Common myeloid progenitor, CD34-positive (primary cell): ENCODE data around the gene COL27A1.

Source experiments
- CTCF ChIA-PET: fragments of 350-600 bp; sonication (Branson Sonifier 250); formaldehyde crosslinking; loops from one replicate; lab custom pipeline; 2021; ENCODE audit warnings: antibody characterized with exemption; lab: Charles Lee
- POLR2A ChIA-PET: fragments of 350-600 bp; sonication (Branson Sonifier 250); formaldehyde crosslinking; loops from one replicate; lab custom pipeline; 2021; ENCODE audit warnings: antibody characterized with exemption; lab: Charles Lee
- DNase-seq, 3 donors: peaks; one replicate each; pipeline versions ENCODE4 v3.0.0 to v3.0.0-alpha.2; 2013
- H3K27ac ChIP-seq, 2 experiments: 1 replicate in 1 of 2; 2 replicates in 1 of 2; pipeline ENCODE4 v1.7.0; 2013; ENCODE audit warnings: inconsistent platforms in 2 of 2, low read length in 2 of 2, mild to moderate bottlenecking in 2 of 2, low read depth in 1 of 2, moderate library complexity in 1 of 2; ENCODE audit not compliant: severe bottlenecking in 2 of 2, insufficient read depth in 1 of 2, poor library complexity in 1 of 2
- H3K27me3 ChIP-seq, 5 experiments: replicated peaks in 2 of 5; 1 replicate in 3 of 5; 2 replicates in 2 of 5; pipeline versions ENCODE4 v1.6.1 to v1.7.0; 2013; ENCODE audit warnings: low read length in 4 of 5, mild to moderate bottlenecking in 2 of 5, moderate library complexity in 2 of 5, inconsistent platforms in 1 of 5; ENCODE audit not compliant: insufficient read depth in 5 of 5, control insufficient read depth in 4 of 5
- H3K36me3 ChIP-seq, 4 experiments: 1 replicate in 2 of 4; 2 replicates in 2 of 4; pipeline versions ENCODE4 v1.6.1 to v1.7.0; 2013; ENCODE audit warnings: low read length in 3 of 4, control low read depth in 1 of 4, mild to moderate bottlenecking in 1 of 4; ENCODE audit not compliant: control insufficient read depth in 4 of 4, insufficient read depth in 4 of 4
- H3K4me1 ChIP-seq, 4 experiments: 1 replicate in 3 of 4; 2 replicates in 1 of 4; pipeline versions ENCODE4 v1.6.1 to v1.7.1; 2013; ENCODE audit warnings: low read length in 3 of 4, mild to moderate bottlenecking in 3 of 4, control low read depth in 1 of 4, inconsistent platforms in 1 of 4, moderate library complexity in 1 of 4; ENCODE audit not compliant: control insufficient read depth in 4 of 4, insufficient read depth in 4 of 4; ENCODE audit errors: control extremely low read depth in 1 of 4
- H3K4me3 ChIP-seq, 7 experiments: 1 replicate in 4 of 7; 2 replicates in 3 of 7; pipeline versions ENCODE4 v1.5.1 to v1.7.0; 2013; ENCODE audit warnings: mild to moderate bottlenecking in 7 of 7, low read length in 6 of 7, moderate library complexity in 6 of 7, inconsistent platforms in 2 of 7, low read depth in 2 of 7, control low read depth in 1 of 7; ENCODE audit not compliant: insufficient read depth in 4 of 7, control insufficient read depth in 1 of 7; ENCODE audit errors: extremely low read depth in 1 of 7
- H3K9me3 ChIP-seq, 5 experiments: 1 replicate in 4 of 5; 2 replicates in 1 of 5; pipeline versions ENCODE4 v1.6.1 to v1.7.1; 2013; ENCODE audit warnings: low read length in 4 of 5, mild to moderate bottlenecking in 2 of 5, inconsistent platforms in 1 of 5, low read depth in 1 of 5, moderate library complexity in 1 of 5; ENCODE audit not compliant: control insufficient read depth in 4 of 5, insufficient read depth in 2 of 5; ENCODE audit errors: control extremely low read depth in 1 of 5
- WGBS: methylation state at CpG from one replicate; pipeline ENCODE4 v1.1.5; 2013; ENCODE audit not compliant: insufficient coverage; 5-methylcytosine and 5-hydroxymethylcytosine counted together

COL27A1 gene

GRCh38 chr9:114139071-114139470, 16.3 kb upstream of the COL27A1 start:
- peaks cover 0 to 14% (median 1%) of the 10 kb centered on the region in 5 experiments for H3K27me3 ChIP-seq
- CTCF ChIA-PET = interaction anchor here (1.3 kb wide), 1 partner anchor 16 kb away, joined by 5 read pairs; the partner anchor contains the start of gene COL27A1
- WGBS = 93% methylated on average over 3 of the region's 5 CpGs

GRCh38 chr9:114140401-114140800, 14.9 kb upstream of the COL27A1 start:
- CTCF ChIA-PET = interaction anchor here (0.9 to 1.4 kb wide), 3 partner anchors 11 to 15 kb away, joined by 3 to 5 read pairs (median 4); partner anchors contain the start of gene COL27A1
- H3K27ac ChIP-seq = no peak overlapping the region
- 100% methylated on average over 1 of the region's 2 CpGs for WGBS
- no peaks in the 10 kb centered on the region for H3K9me3 ChIP-seq
- H3K27me3 ChIP-seq = peaks cover 0 to 14% (median 3%) of the 10 kb centered on the region in 5 experiments
- no peaks in the 10 kb centered on the region for H3K36me3 ChIP-seq
- POLR2A ChIA-PET = no interaction called here
- no peak overlapping the region for H3K4me3 ChIP-seq
- no peak for DNase-seq
- no peaks in the 10 kb centered on the region for H3K4me1 ChIP-seq

More at GRCh38 chr9:114139071-114139470, 16.3 kb upstream of the COL27A1 start:
- Histone ChIP-seq H3K9me3 (no peaks in the 10 kb centered on the region), H3K27ac (no peak overlapping the region), H3K4me1 (no peaks in the 10 kb centered on the region), H3K4me3 (no peak overlapping the region), H3K36me3 (no peaks in the 10 kb centered on the region)
- DNase-seq = no peak
- POLR2A ChIA-PET = no interaction called here

DNA sequence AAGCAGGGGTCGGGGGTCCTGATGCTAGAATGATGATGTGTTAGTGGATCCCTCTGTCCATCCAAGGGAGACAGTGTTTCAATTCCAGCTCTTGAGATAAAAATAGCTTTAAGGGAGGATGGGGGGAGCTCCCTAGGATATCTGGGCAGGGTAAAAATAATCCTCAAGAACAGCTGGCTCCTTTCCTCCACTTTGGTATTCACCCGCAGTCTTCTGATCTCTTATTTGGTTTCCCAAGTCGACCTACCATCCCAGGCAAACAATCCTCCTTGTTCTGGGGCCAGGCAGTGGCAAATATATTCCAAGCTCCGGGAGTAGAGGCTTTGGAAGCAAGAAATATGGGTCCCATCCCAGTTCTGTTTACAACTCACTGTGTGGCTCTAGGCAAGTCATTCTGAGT, 14.5 kb upstream of the COL27A1 start:
- no peak overlapping the region for H3K27ac ChIP-seq
- 87% methylated on average over 3 of the region's 4 CpGs for WGBS
- no peaks in the 10 kb centered on the region for H3K9me3 ChIP-seq
- no peaks in the 10 kb centered on the region for H3K36me3 ChIP-seq
- DNase-seq = no peak
- POLR2A ChIA-PET = no interaction called here
- H3K4me3 ChIP-seq = no peak overlapping the region
- CTCF ChIA-PET = interaction anchor here (0.5 to 1.4 kb wide), 5 partner anchors 8 to 908 kb away, joined by 3 to 4 read pairs (median 3); no protein-coding TSS in a partner anchor
- H3K27me3 ChIP-seq = peaks cover 0 to 14% (median 3%) of the 10 kb centered on the region in 5 experiments
- no peaks in the 10 kb centered on the region for H3K4me1 ChIP-seq

GRCh38 chr9:114141553-114142402, 13.6 kb upstream of the COL27A1 start:
- Histone ChIP-seq H3K36me3 (no peaks in the 10 kb centered on the region), H3K4me1 (no peaks in the 10 kb centered on the region), H3K27me3 (peaks cover 0 to 14% (median 5%) of the 10 kb centered on the region in 5 experiments), H3K4me3 (no peak overlapping the region), H3K9me3 (no peaks in the 10 kb centered on the region), H3K27ac (no peak overlapping the region)
- ChIA-PET POLR2A (no interaction called here), CTCF (interaction anchor here (1.1 to 1.4 kb wide), 4 partner anchors 9 to 34 kb away, joined by 3 to 4 read pairs (median 3); no protein-coding TSS in a partner anchor)
- 96% methylated on average over 7 of the region's 7 CpGs for WGBS
- DNase-seq = no peak

DNA sequence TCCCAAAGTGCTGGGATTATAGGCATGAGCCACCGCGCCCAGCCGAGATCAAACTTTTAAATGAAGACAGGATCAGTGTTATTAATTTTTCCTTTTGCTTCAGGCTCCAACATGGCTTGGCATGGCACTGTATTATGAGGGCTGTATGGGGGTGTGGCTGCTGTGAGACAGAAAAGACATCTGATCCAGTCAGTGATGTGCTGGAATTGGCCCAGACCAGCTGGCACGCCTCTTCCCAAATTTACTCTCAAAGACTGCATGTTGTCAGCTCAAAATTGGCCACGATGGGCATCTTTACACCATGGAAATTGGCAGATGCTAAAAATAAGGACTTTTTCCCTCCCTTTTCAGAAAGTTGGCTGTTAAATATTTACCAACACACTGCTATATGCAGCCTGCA, 12.1 kb upstream of the COL27A1 start:
- ChIA-PET CTCF (interaction anchor here (1.4 to 1.9 kb wide), 2 partner anchors 9 to 15 kb away, joined by 3 to 5 read pairs; no protein-coding TSS in a partner anchor), POLR2A (interaction anchor here (0.7 kb wide), 1 partner anchor 30 kb away, joined by 3 read pairs; no protein-coding TSS in a partner anchor)
- Histone ChIP-seq H3K27me3 (peaks cover 0 to 10% (median 8%) of the 10 kb centered on the region in 5 experiments), H3K36me3 (no peaks in the 10 kb centered on the region), H3K4me1 (no peaks in the 10 kb centered on the region), H3K4me3 (no peak overlapping the region), H3K27ac (no peak overlapping the region), H3K9me3 (no peaks in the 10 kb centered on the region)
- WGBS = 90% methylated on average over 4 of the region's 5 CpGs
- DNase-seq = no peak

DNA sequence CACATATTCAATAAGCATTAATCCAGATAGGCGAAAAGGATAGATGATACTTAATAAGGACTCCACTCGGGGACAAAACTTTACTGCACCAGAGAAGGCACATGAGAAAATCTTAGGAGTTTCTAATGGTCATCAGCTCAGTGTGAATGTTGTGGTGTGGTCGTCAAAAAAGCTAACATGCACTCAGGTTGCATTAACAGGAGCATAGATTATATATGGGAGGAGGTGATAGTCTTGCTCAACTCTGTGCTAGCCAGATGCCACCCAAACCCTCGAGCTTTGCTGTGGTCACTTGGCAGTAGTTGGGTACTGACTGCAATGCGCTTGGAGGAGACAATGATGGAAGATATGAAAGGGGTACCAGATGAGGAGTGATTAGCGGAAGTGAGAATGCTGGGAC, 8.6 kb upstream of the COL27A1 start:
- no peak for DNase-seq
- Histone ChIP-seq H3K4me3 (no peak overlapping the region), H3K9me3 (no peaks in the 10 kb centered on the region), H3K36me3 (no peaks in the 10 kb centered on the region), H3K27me3 (peaks cover 0 to 21% (median 12%) of the 10 kb centered on the region in 5 experiments), H3K27ac (no peak overlapping the region), H3K4me1 (no peaks in the 10 kb centered on the region)
- POLR2A ChIA-PET = no interaction called here
- 93% methylated on average over 5 of the region's 6 CpGs for WGBS
- CTCF ChIA-PET = interaction anchor here (3.8 kb wide), 1 partner anchor 9 kb away, joined by 12 read pairs; the partner anchor contains the start of gene COL27A1

DNA sequence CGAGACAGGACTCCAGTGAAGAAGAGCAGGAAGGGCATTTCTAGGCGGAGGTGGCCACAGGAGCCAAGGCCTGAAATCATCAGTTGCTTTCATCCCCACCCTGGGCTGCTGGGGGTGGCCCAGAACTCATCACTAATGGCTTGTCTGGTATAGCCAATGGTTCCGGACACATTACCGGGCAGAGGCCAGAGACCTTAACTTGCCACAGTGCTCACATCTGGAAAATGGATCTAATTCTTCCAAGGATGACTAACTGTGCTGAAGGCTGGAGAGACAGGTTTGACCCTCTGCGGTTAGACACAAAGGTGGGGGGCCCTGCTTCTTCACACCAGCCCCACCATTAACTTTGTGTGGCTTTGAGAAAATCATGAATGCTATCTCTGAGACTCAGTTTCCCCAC, 6.2 kb upstream of the COL27A1 start:
- peaks cover 0 to 46% (median 21%) of the 10 kb centered on the region in 5 experiments for H3K27me3 ChIP-seq
- no peak overlapping the region for H3K27ac ChIP-seq
- ChIA-PET CTCF (no interaction called here), POLR2A (no interaction called here)
- H3K4me1 ChIP-seq = peaks cover 0 to 8% (median 5%) of the 10 kb centered on the region in 4 experiments
- no peaks in the 10 kb centered on the region for H3K36me3 ChIP-seq
- WGBS = 90% methylated on average over 4 of the region's 5 CpGs
- no peak overlapping the region for H3K4me3 ChIP-seq
- no peaks in the 10 kb centered on the region for H3K9me3 ChIP-seq
- no peak for DNase-seq
